Kidney (tissue), 14 donors: ENCODE results near the gene ENOX1. TPM values are rescaled to one million over a fixed set of nuclear protein-coding genes. Genes with fewer than 3 reads are reported as not detected.
A peak's percentile ranks its signal among the peaks of the same experiment; 100 is the strongest.

Experiments used
- DNase-seq, 5 donors: peaks; one replicate each; pipeline ENCODE4 v3.0.0-alpha.2; 2013 to 2020
- FAIRE-seq: peaks from 2 replicates; lab custom pipeline; 2012; peaks lifted over from hg19 to GRCh38; lab: Jason Lieb, UNC
- H3K27ac ChIP-seq, 2 donors: one replicate each; pipeline ENCODE4 v1.7.0; 2013; ENCODE audit warnings: low read depth in 2 of 2, low read length in 2 of 2, inconsistent platforms in 1 of 2
- H3K27me3 ChIP-seq: one replicate; pipeline ENCODE4 v1.7.1; 2013; ENCODE audit warnings: low read length, inconsistent platforms; ENCODE audit not compliant: control insufficient read depth, insufficient read depth
- H3K36me3 ChIP-seq, 3 donors: one replicate each; pipeline versions ENCODE4 v1.7.0 to v1.7.1; 2013; ENCODE audit warnings: low read length in 3 of 3, control low read depth in 1 of 3, inconsistent platforms in 1 of 3; ENCODE audit not compliant: insufficient read depth in 3 of 3, control insufficient read depth in 2 of 3
- H3K4me1 ChIP-seq, 3 donors: one replicate each; pipeline versions ENCODE4 v1.7.0 to v1.7.1; 2013; ENCODE audit warnings: low read length in 3 of 3, inconsistent platforms in 1 of 3, low read depth in 1 of 3; ENCODE audit not compliant: control insufficient read depth in 2 of 3, insufficient read depth in 2 of 3
- H3K4me3 ChIP-seq, 3 donors: one replicate each; pipeline versions ENCODE4 v1.7.0 to v1.8.1; 2013; ENCODE audit warnings: low read length in 3 of 3, control low read depth in 1 of 3, inconsistent platforms in 1 of 3
- H3K9ac ChIP-seq, 3 donors: one replicate each; pipeline versions ENCODE4 v1.7.0 to v1.7.1; 2013; ENCODE audit warnings: low read length in 3 of 3, control low read depth in 1 of 3, inconsistent platforms in 1 of 3
- H3K9me3 ChIP-seq, 3 donors: one replicate each; pipeline versions ENCODE4 v1.7.0 to v1.7.1; 2013; ENCODE audit warnings: low read length in 3 of 3, control low read depth in 1 of 3, inconsistent platforms in 1 of 3; ENCODE audit not compliant: control insufficient read depth in 2 of 3, insufficient read depth in 1 of 3
- intact Hi-C: fragments of 100-400 bp; cut with DNase I; formaldehyde crosslinking; loops from one replicate; pipeline ENCODE4 v1.11.1; 2022
- polyA plus RNA-seq: library from polyadenylated mRNA; stranded (reverse); fragments of 350-450 nt; fragmentation: Illumina TruSeq; extraction: RNeasy Lipid Tissue Mini Kit (QIAGEN cat#74804); gene quantifications from one replicate; pipeline ENCODE4 v1.2.3, GENCODE V29; 2014; ENCODE audit warnings: low read depth, low replicate concordance; ENCODE audit not compliant: insufficient read depth
- total RNA-seq: library from RNA; stranded (reverse); fragmentation: NEBNext Ultra II Directional; extraction: Animal tissue kit (Norgen Biotek cat#: 25700); gene quantifications from one replicate; pipeline ENCODE4 v1.2.1, GENCODE V29; 2021
- TF ChIP-seq, protein P1 (sequence below): IDR thresholded peaks from 3 replicates; pipeline ENCODE4 v1.5.1; 2012; ENCODE audit warnings: mild to moderate bottlenecking, moderate library complexity, borderline replicate concordance; ENCODE audit not compliant: insufficient read depth; ENCODE audit errors: extremely low read depth
- donor health status: control.
- donor health status: control.
- donor health status: control.
- donor health status: control.
- donor health status: control.
- donor health status: DM: yes; HTN: yes; CAD: no.
- donor health status: Normal renal cell carcinoma (clear cell type).

ENOX1 gene
- total and polyA plus RNA-seq, 2 donors from 2014 or later = 4.9 to 6.8 TPM

DNA sequence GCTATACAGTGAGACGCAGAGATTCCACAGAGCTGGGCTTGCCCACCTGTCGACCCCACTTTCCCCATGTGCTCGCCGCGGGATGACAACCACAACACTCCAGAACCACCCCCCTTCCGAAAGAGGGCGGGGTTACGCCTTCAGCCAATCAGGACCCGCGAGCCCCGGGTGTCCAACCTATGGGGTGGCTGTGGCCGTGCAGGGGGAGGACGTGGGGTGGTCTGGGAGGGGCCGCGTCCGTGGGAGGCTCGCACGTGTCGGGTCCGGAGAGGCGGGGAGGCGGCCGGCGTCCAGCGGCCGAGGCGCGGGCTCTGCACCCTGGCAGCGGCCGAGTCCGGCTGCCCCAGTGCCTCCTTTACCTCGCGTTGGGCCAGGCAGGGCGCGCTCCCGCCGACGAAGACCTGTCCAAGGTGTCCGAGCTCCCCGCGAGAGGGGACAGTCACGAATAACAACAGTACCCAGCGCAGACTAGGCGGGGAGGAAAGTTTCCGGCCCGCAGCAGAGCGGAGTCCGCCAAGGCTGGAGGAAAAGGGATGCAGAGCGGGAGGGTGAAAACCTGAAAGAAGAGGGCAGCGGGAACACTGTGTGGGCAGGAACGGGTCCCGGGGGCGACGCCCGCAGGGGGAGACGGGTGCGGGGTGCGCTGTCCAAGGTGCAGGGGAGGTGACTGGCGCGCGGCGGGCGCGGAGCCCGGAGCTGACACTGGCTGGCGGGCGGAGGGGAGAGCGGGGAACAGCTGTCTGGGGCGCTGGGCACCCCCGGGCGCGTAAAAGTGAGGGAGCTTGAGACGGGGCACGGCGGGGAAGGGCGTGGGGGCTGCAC lies 911 bp downstream of the ENOX1 start:
- H3K27ac ChIP-seq = no peak overlapping the region
- H3K4me1 ChIP-seq = peaks cover 0 to 6% (median 0%) of the 10 kb centered on the region in 3 donors
- no peaks in the 10 kb centered on the region for H3K27me3 ChIP-seq
- peak; percentile 86 to 95 (median 92) for DNase-seq
- peak overlapping the region; percentile 44 to 71 (median 56) for H3K4me3 ChIP-seq
- no peaks in the 10 kb centered on the region for H3K36me3 ChIP-seq
- TF ChIP-seq, protein P1, sequence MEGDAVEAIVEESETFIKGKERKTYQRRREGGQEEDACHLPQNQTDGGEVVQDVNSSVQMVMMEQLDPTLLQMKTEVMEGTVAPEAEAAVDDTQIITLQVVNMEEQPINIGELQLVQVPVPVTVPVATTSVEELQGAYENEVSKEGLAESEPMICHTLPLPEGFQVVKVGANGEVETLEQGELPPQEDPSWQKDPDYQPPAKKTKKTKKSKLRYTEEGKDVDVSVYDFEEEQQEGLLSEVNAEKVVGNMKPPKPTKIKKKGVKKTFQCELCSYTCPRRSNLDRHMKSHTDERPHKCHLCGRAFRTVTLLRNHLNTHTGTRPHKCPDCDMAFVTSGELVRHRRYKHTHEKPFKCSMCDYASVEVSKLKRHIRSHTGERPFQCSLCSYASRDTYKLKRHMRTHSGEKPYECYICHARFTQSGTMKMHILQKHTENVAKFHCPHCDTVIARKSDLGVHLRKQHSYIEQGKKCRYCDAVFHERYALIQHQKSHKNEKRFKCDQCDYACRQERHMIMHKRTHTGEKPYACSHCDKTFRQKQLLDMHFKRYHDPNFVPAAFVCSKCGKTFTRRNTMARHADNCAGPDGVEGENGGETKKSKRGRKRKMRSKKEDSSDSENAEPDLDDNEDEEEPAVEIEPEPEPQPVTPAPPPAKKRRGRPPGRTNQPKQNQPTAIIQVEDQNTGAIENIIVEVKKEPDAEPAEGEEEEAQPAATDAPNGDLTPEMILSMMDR = no peak
- H3K9ac ChIP-seq = peak overlapping the region in 1 of 3 donors; percentile 30
- intact Hi-C loops = no loop called here
- FAIRE-seq = no peak
- no peaks in the 10 kb centered on the region for H3K9me3 ChIP-seq

DNA sequence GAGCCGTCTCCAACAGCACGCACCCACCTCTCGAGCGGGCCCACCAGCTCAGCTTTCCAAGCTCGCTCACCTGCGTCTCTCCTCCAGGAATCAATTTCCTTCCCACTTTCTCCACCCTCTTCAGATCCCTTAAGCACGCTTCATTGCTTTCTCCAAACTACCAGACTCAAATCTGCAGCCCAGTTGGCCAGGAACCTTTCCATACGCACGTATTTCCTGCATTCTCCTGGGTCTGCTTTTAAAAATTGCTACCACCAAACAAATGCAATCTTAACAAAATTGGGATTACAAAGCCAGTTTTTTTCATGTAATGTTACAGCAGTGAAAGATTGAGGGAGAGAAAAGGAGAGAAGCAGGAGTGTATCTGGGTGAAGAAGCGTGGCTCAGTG lies 1.5 kb downstream of the ENOX1 start:
- peak overlapping the region in 1 of 3 donors; percentile 17 for H3K9ac ChIP-seq
- FAIRE-seq (no peak), DNase-seq (peak in 3 of 5 donors; percentile 42 to 64 (median 51))
- H3K27ac ChIP-seq = no peak overlapping the region
- no peaks in the 10 kb centered on the region for H3K27me3 ChIP-seq
- TF ChIP-seq, protein P1 = no peak
- H3K4me1 ChIP-seq = peaks cover 0 to 6% (median 0%) of the 10 kb centered on the region in 3 donors
- peak overlapping the region; percentile 35 to 71 (median 36) for H3K4me3 ChIP-seq
- H3K36me3 ChIP-seq = no peaks in the 10 kb centered on the region
- no peaks in the 10 kb centered on the region for H3K9me3 ChIP-seq
- intact Hi-C loops = no loop called here

GRCh38 chr13:43784496-43784895 lies 2.3 kb downstream of the ENOX1 start:
- Histone ChIP-seq H3K4me3 (no peak overlapping the region), H3K4me1 (peaks cover 0 to 6% (median 0%) of the 10 kb centered on the region in 3 donors), H3K27ac (no peak overlapping the region), H3K27me3 (no peaks in the 10 kb centered on the region), H3K9me3 (no peaks in the 10 kb centered on the region), H3K9ac (no peak overlapping the region), H3K36me3 (no peaks in the 10 kb centered on the region)
- FAIRE-seq (no peak), DNase-seq (no peak)
- TF ChIP-seq, protein P1 = no peak
- intact Hi-C loops = no loop called here
